GM18499 (cell line): ENCODE data around the gene NDUFA8.

ENCODE experiments used
- ATAC-seq: cut with Tn5 transposase; IDR thresholded peaks from one replicate; pipeline ENCODE4 v1.9.1; 2021; ENCODE audit warnings: moderate number of reproducible peaks; ENCODE audit not compliant: insufficient read depth, unreplicated experiment

NDUFA8 gene

DNA sequence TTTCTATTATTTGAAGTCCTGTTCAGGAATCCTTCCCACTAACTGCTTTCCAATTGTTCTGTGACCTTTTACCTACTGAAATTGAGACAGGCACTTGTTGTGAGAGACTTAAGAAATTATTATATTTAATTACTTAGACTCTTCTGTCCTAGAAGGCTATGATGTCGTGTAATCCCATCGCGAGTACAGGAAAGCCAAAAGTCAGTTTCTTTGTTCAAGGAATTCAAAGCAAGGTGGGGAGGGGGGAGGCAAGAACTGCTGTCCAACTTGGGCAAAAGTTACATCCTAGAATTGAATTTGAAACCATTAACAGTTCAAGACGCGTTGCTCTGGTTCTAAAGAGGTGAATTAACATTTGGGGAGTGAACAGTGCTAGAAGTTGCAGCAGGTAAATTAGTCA lies 17.9 kb downstream of the NDUFA8 start:
- no peak for ATAC-seq

DNA sequence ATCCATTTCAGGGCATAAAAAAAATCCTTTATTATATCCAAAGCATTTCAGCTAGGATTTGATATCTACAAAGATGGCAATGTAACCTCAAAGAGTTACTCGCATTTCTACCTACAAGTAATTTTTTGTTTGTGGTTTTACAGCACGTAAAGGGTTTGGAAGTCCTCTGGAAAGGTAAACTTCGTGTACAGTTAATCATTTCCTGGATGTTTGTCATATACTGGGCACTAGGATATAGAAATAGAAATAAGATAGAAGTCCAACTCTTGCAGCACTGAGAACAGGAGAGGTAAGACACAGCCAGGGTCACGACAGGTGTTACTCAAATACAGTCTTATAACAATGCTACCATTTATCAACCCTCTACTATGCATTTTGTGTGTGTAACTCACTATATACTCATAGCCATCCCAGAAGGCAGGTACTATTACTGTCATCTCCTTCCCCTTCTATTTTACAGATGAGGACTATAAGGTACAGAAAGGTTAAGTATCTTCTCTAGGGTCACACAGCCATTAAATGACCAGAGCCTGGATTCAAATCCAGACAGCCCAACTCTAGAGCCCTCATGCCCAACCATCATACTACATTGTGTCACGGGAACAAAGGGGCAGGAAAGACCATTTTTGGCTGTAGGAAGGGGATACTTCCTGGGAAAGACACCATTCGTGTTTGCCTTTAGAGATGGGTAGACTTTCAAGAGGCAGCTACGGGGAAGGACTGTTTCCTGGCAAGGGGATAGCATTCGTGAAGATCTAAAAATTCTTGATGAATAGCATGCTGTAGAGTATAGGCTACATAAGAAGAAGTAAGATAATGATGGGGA lies 19.0 kb downstream of the NDUFA8 start:
- no peak for ATAC-seq

- no peak for ATAC-seq
These were observed 20.9 kb downstream of the NDUFA8 start for GRCh38 chr9:122138560-122139268.

DNA sequence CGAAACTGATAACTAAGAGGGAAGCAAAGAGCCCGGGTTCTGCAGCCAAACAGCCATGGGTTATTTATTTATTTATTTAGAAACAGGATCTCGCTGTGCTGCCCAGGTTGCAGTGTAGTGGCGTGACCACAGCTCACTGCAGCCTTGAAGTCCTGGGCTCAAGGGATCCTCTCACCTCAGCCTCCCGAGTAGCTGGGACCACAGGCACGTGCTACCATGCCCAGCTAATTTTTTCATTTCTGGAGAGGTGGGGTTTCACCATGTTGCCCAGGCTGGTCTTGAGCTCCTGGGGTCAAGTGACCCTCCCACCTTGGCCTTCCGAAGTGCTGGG lies 24.1 kb downstream of the NDUFA8 start:
- ATAC-seq = no peak

- no peak for ATAC-seq
These were observed 24.6 kb downstream of the NDUFA8 start for GRCh38 chr9:122134822-122135528.

GRCh38 chr9:122133984-122134535 lies 25.5 kb downstream of the NDUFA8 start:
- no peak for ATAC-seq

- ATAC-seq = no peak
These were observed 26.2 kb downstream of the NDUFA8 start for GRCh38 chr9:122133263-122133983.

GRCh38 chr9:122132539-122132938 lies 27.0 kb downstream of the NDUFA8 start:
- no peak for ATAC-seq

DNA sequence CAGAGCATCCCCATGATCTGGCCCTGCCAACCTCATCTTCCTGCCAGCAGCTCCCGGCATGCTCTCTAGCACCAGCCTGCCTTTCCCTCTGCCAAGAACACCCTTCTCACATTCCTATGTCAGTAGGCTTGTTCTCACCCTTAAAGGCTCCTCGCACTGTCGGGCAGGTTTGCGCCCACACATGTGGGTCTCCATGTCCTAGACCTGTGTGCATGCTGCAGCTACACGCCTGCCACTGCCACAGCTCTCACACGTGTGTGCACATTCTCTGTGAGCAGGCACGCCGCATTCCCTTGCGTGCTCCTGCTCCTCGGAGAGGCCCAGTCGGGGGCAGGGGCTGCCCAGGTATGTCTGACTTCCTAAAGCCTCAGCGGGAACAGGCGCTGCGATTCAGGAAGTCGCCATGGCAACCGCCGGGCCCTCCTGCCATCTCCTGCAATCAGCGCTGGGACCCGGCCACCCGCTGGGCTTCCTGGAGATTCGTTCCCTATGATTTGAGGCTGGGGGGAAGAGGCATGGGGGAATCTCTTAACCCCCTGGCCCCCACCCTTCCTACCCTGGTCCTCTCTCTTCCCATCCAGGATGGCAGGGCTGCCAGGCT lies 28.1 kb downstream of the NDUFA8 start:
- no peak for ATAC-seq

- no peak for ATAC-seq
These were observed 28.7 kb downstream of the NDUFA8 start for GRCh38 chr9:122130837-122131236.

DNA sequence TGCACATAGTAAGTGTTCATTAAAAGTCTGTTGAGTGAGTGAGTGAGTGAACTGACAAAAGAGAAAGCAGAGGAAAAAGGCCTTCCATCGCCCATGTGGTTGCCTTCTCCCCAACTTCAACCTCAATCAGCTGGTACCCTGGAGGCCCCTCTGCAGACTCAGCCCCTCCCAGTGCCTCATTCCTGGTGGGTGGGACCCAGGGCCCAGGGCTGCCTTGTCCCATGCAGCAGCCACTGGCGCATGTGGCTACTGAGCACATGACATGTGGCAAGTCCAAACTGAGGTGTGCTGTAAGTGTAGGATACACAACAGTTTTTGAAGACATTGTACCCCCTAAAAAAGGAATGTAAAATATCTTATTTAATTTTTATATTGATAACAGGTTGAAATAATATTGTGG lies 29.6 kb downstream of the NDUFA8 start:
- ATAC-seq = no peak

GRCh38 chr9:122128969-122129343 lies 30.6 kb downstream of the NDUFA8 start:
- no peak for ATAC-seq

GRCh38 chr9:122128007-122128968 lies 31.3 kb downstream of the NDUFA8 start:
- no peak for ATAC-seq

DNA sequence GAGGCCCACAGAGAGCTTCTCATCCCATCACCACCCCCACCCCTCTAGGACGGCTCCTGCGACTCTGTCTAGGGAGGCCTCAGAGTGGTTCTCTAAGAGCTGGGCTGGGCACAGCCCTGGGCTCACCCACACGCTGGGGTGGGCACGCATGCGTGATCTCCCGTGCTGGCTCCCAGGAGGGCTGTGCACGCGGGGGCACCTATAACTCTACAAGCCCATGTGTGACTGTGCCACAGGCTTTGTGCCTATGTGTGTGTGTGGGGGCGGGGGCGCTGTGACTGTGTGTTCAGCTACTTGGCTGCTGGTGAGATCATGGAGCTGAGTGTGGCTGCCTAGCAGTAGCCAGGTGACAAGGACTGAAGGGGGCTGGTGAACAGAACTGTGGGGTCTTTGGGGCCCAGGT lies 32.2 kb downstream of the NDUFA8 start:
- ATAC-seq = no peak

DNA sequence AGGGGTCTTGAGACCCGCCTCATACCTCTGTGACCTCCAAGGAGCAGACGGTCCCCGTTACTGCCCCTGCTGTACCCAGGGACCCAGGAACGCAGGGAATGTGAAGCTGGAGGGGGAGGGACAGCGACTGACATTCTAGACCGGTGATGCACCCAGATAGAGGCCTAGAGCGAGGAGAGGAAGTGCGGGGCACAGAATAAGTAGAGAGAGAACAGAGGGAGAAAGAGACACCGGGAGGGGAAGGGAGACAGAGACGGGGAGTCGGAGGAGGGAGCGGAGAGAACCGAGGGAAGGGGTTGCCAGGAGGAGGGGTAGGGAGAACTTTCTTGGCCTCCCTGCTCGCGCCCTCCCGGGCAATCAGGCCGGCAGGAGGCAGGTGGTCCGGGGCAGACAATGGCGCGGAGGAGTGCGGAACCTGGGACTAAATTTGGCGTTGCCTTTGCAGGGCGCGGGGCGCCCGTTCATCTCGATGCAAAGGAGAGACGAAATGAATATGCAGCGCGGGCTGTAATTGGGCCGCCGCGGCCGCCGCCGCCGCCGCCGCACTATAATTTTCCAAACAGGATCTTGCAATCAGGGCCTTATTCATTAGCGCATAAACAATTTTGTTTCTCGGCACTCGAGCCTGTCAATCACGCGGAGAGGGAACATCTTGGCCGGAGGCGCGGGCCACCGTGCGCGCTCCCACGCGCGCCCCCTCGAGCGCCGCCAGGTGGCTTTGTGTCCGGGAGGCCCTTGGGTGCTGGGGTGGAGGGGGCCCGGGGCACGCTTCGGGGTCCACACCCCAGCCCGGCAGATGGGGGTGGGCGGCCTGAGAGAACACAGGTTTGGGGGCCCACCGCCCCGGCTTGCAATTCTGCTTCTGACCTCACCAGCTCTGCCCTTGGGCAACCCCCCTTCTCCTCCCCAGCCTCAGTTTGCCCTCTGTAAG lies 33.0 kb downstream of the NDUFA8 start:
- ATAC-seq = no peak

DNA sequence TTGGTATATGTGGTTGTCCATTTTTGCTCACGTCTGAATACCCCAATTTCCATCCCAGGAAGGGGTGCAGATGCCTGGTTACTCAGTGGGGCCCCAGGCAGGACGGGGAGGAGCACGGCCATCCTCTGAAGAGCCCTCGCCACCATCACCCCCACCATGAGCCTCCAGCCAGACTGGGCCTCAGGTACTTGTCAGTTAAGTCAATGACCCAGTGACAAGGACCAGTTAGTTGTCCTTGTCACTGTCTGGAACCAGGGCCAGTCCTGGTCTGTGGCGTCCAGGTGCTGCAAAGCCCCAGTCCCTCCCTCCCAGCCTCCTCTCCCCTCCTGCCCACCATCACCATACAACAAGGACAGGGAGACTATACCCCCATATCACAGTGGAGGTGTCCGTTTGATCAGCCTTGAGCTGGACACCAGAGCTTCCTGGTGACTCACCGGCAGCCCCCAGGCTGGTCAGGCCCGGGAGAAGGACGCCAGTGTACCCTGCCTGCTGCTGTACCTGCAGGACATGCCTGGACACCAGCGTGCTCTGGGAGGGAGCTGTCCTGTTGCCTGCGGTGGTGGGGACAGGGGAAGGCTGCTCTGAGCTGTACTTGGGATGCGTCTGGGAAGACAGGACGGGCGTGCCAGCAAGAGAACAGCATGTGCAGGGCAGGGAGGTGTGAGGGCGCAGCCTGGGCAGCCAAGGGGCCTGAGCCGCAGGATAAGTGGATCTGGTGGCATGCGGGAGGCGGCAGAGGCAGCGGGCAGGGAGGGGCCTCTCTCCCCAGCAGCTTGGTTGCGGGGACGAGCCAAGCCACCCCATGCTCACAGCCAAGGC lies 33.9 kb downstream of the NDUFA8 start:
- no peak for ATAC-seq

DNA sequence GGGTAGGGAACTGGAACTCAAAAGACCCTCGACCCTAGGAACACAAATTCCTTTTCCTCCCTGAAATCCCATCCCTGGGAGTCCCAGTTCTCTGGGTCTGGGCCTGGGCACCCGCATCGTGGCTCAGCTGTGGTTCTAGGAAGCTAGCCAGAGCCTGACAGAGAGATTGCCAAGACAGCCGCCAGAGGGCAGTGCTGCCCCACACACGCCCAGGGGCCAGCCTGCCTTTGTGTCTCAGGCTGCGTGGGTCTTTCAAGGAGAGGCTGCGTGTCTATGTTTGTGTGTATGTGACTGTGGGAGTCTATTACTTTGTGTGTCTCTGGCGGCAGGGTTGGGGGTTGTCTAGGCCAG lies 34.4 kb downstream of the NDUFA8 start:
- ATAC-seq = no peak
